GM12873 (cell line): ENCODE measurements around the gene ZNF365.

Experiments
- CTCF ChIP-seq: IDR thresholded peaks from 2 replicates; pipeline ENCODE4 v1.5.1; 2012; ENCODE audit warnings: low read depth, mild to moderate bottlenecking, moderate library complexity, low read length, control low read depth; ENCODE audit not compliant: insufficient read depth; ENCODE audit errors: missing control alignments

ZNF365 gene

GRCh38 chr10:62402508-62402907 lies 28.3 kb downstream of the ZNF365 start:
- TF ChIP-seq CTCF, result no peak

GRCh38 chr10:62413048-62413447 lies 38.9 kb downstream of the ZNF365 start:
- no peak for TF ChIP-seq CTCF

DNA sequence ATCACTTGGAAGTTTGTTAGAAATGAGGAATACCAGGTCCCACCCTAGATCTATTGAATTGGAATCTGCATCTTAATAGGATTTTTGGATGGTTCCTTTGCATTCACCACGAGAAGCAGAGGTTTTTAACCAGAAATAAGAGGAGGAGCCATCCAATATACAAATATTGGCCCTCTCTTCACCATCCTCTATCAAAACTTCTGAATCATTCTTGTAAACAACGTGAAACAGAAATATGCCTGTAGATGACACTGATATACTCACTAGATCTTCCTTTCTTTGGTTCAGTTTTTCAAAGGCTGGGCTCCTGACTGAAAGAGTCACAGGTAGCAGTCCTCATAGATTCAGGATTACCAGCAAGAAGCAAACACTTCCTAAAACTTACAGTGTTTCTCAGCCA lies 39.5 kb downstream of the ZNF365 start:
- no peak for TF ChIP-seq CTCF

- no peak for TF ChIP-seq CTCF
These were observed 40.2 kb downstream of the ZNF365 start for GRCh38 chr10:62414359-62414758.

GRCh38 chr10:62422068-62422590 lies 48.0 kb downstream of the ZNF365 start:
- TF ChIP-seq CTCF, result no peak

DNA sequence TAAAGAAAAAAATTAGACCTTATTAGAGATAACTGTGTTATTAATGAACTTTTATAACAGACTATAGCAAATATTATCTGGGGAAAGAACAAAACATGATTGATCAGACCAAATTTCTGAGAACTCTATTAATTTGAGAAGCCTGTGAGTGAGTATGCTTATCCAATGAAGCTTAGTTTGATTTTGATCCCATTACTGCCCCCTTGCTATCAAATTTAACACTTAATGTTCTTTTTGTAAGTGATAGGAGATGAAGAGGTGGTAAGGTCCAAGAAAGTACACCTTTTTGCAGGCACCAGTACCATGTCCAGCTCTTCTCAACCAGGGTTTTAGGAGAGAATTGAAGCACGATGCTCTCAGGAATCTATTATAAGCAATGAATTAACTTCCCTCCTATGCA lies 49.9 kb downstream of the ZNF365 start:
- no peak for TF ChIP-seq CTCF

DNA sequence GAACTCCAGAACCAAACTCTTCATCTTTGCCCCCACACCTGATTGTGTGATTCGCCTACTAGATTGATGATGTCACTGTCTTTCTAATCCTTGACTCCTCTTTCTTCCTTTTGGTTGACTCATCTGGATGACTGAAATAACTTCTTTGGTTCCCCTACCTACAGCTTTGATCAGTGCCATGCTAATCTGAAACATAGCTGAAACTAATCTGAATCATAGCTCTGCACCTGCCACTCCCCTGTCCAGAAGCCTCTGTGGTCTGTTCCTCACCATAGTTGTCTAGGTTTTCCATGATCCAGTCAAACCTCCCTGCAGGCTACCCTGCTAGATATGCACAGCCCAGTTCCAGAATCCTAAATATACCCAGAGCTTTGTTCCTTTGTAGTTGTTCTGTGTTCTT lies 51.9 kb downstream of the ZNF365 start:
- TF ChIP-seq CTCF, result no peak
